HG02938 (cell line): ENCODE results near the gene SLC2A1.

ENCODE experiments used
- ATAC-seq: cut with Tn5 transposase; IDR thresholded peaks from one replicate; pipeline ENCODE4 v1.9.1; 2021; ENCODE audit warnings: mild to moderate bottlenecking, moderate library complexity; ENCODE audit not compliant: unreplicated experiment

The SLC2A1 gene

GRCh38 chr1:42944246-42944928 is 14.3 kb downstream of the SLC2A1 start:
- ATAC-seq = no peak

- ATAC-seq = no peak
These were observed 14.9 kb downstream of the SLC2A1 start for GRCh38 chr1:42943728-42944127.

GRCh38 chr1:42943166-42943565 is 15.5 kb downstream of the SLC2A1 start:
- ATAC-seq = no peak

GRCh38 chr1:42942444-42942843 is 16.2 kb downstream of the SLC2A1 start:
- no peak for ATAC-seq

GRCh38 chr1:42941640-42942330 is 16.9 kb downstream of the SLC2A1 start:
- no peak for ATAC-seq

- no peak for ATAC-seq
These were observed 17.6 kb downstream of the SLC2A1 start for GRCh38 chr1:42940851-42941639.

- no peak for ATAC-seq
These were observed 19.7 kb downstream of the SLC2A1 start for GRCh38 chr1:42938645-42939615.

GRCh38 chr1:42937836-42938644 is 20.6 kb downstream of the SLC2A1 start:
- ATAC-seq = no peak

GRCh38 chr1:42937141-42937696 is 21.4 kb downstream of the SLC2A1 start:
- no peak for ATAC-seq

GRCh38 chr1:42936309-42937078 is 22.2 kb downstream of the SLC2A1 start:
- no peak for ATAC-seq

- ATAC-seq = no peak
These were observed 22.7 kb downstream of the SLC2A1 start for GRCh38 chr1:42935971-42936308.

GRCh38 chr1:42935313-42935895 is 23.3 kb downstream of the SLC2A1 start:
- ATAC-seq = no peak

- ATAC-seq = no peak
These were observed 23.9 kb downstream of the SLC2A1 start for GRCh38 chr1:42934541-42935312.

- no peak for ATAC-seq
These were observed 24.8 kb downstream of the SLC2A1 start for GRCh38 chr1:42933610-42934491.

GRCh38 chr1:42933060-42933586 is 25.5 kb downstream of the SLC2A1 start:
- no peak for ATAC-seq

GRCh38 chr1:42932442-42932941 is 26.2 kb downstream of the SLC2A1 start:
- no peak for ATAC-seq
